Prostate gland (tissue), 2 donors: ENCODE measurements around the gene SLC17A7.

Source experiments
- CTCF ChIP-seq, 4 experiments: fragments of 200-600 bp in 2 of 4; fragments of 450-650 bp in 2 of 4; sonication (generic) in 2 of 4; IDR thresholded peaks; 1 replicate in 3 of 4; 2 replicates in 1 of 4; pipeline ENCODE4 v1.5.1; 2016 to 2019; ENCODE audit warnings: antibody characterized with exemption in 4 of 4, mild to moderate bottlenecking in 2 of 4, moderate library complexity in 2 of 4
- POLR2A ChIP-seq: fragments of 450-650 bp; IDR thresholded peaks from one replicate; pipeline ENCODE4 v1.6.1; 2016; ENCODE audit warnings: antibody characterized with exemption, mild to moderate bottlenecking

GRCh38 chr19:49425922-49426592 lies 15.3 kb downstream of the SLC17A7 start:
- TF ChIP-seq CTCF (IDR thresholded peaks at IDR 0.05) (no peak), POLR2A (no peak)
